Adrenal gland (tissue), 12 donors: Measurements from ENCODE around the gene PIP4K2B. TPM values are rescaled to one million over a fixed set of nuclear protein-coding genes. Genes with fewer than 3 reads are reported as not detected.

Source experiments
- DNase-seq, 7 donors: peaks; one replicate each; pipeline ENCODE4 v3.0.0-alpha.2; 2019 to 2020
- H3K27ac ChIP-seq, 5 donors: fragments of 200-600 bp; sonication (generic) in 4 of 5; 1 replicate in 3 of 5; 2 replicates in 2 of 5; pipeline versions ENCODE4 v1.5.1 to v1.8.0; 2016 to 2020; ENCODE audit warnings: mild to moderate bottlenecking in 1 of 5
- H3K27me3 ChIP-seq: fragments of 200-600 bp; 2 replicates; pipeline ENCODE4 v1.8.0; 2021
- H3K36me3 ChIP-seq, 2 donors: fragments of 200-600 bp; replicated peaks in 1 of 2; 1 replicate in 1 of 2; 2 replicates in 1 of 2; pipeline versions ENCODE4 v1.5.1 to v1.8.0; 2018 to 2022
- H3K4me1 ChIP-seq, 2 donors: fragments of 200-600 bp; replicated peaks in 1 of 2; 1 replicate in 1 of 2; 2 replicates in 1 of 2; pipeline versions ENCODE4 v1.5.1 to v1.8.0; 2018 to 2021
- H3K4me3 ChIP-seq, 4 donors: fragments of 200-600 bp; sonication (generic) in 3 of 4; one replicate each; pipeline ENCODE4 v1.5.1; 2016 to 2018
- H3K9me3 ChIP-seq, 3 donors: fragments of 200-600 bp; sonication (generic) in 1 of 3; replicated peaks in 1 of 3; 1 replicate in 2 of 3; 2 replicates in 1 of 3; pipeline versions ENCODE4 v1.5.1 to v1.8.0; 2016 to 2021
- CTCF ChIP-seq, 6 experiments: fragments of 450-650 bp in 4 of 6; fragments of 200-600 bp in 2 of 6; sonication (generic) in 1 of 6; IDR thresholded peaks; 1 replicate in 5 of 6; 2 replicates in 1 of 6; pipeline versions ENCODE4 v1.5.1 to v1.8.0; 2016 to 2021; ENCODE audit warnings: antibody characterized with exemption in 6 of 6, mild to moderate bottlenecking in 2 of 6, moderate library complexity in 1 of 6
- POLR2A ChIP-seq, 2 donors: fragments of 450-650 bp; IDR thresholded peaks; one replicate each; pipeline ENCODE4 v1.6.1; 2017; ENCODE audit warnings: antibody characterized with exemption in 2 of 2, mild to moderate bottlenecking in 2 of 2, moderate library complexity in 1 of 2
- WGBS, 4 donors: extraction: QIAGEN DNeasy Blood & Tissue Kit in 2 of 4; methylation state at CpG; one replicate each; pipeline versions ENCODE4 v1.1.5 to v1.1.7; 2013 to 2017; 5-methylcytosine and 5-hydroxymethylcytosine counted together
- intact Hi-C, 2 donors: fragments of 100-400 bp; cut with DNase I; formaldehyde crosslinking; loops; one replicate each; pipeline versions ENCODE4 v1.14.1 to v1.15.0; 2022 to 2023
- polyA plus RNA-seq, 3 donors: library from polyadenylated mRNA; stranded (reverse); fragments of 200-250 nt in 2 of 3; fragments of 350-450 nt in 1 of 3; fragmentation: Illumina TruSeq in 1 of 3; extraction: RNeasy Lipid Tissue Mini Kit (QIAGEN cat#74804) in 1 of 3; gene quantifications; one replicate each; pipeline ENCODE4 v1.2.3, GENCODE V29; 2013 to 2014
- total RNA-seq, 9 donors: library from RNA; depleted of rRNA in 4 of 9; stranded (reverse); fragments of >200 nt in 4 of 9; fragments of 120-200 nt in 1 of 9; fragmentation: NEBNext Ultra II Directional in 1 of 9; extraction: Animal tissue kit (Norgen Biotek cat#: 25700) in 1 of 9; gene quantifications; one replicate each; pipeline versions ENCODE4 v1.1.0 to v1.2.4, GENCODE V29; 2013 to 2023
- donor health status: healthy with polysubstance abuse.
- donor health status: Bipolar disorder and iron deficiency.
- donor health status: DM: yes; HTN: yes; CAD: no.
- donor health status: DM: no; HTN: no; CAD: no.
- donor health status: DM: no; HTN: no; CAD: no.
- donor health status: DM: yes; HTN: yes; CAD: no.

The PIP4K2B gene
- total and polyA plus RNA-seq, 12 donors: 30.0 to 92.4 (median 55.3) TPM

- Histone ChIP-seq H3K4me3 (peak overlapping the region in 1 of 4 donors; percentile 99), H3K27me3 (no peaks in the 10 kb centered on the region), H3K4me1 (peaks cover 15 to 17% of the 10 kb centered on the region in 2 donors), H3K36me3 (peaks cover 0 to 5% of the 10 kb centered on the region in 2 donors), H3K27ac (peak overlapping the region; percentile 26 to 99 (median 96)), H3K9me3 (no peaks in the 10 kb centered on the region)
- 92 to 94% (median 92%) methylated on average over 17 of the region's 17 CpGs for WGBS, 4 donors
- intact Hi-C loops: no loop called here
- no peak for TF ChIP-seq POLR2A (IDR thresholded peaks at IDR 0.05)
- no peak for TF ChIP-seq CTCF (IDR thresholded peaks at IDR 0.05)
- DNase-seq: peak in 1 of 7 donors; percentile 20
Observed at GRCh38 chr17:38825762-38826247, 26.4 kb upstream of the PIP4K2B start.

- Histone ChIP-seq H3K27me3 (no peaks in the 10 kb centered on the region), H3K27ac (peak within 1 kb of the TSS; percentile 26 to 99 (median 96)), H3K4me1 (peaks cover 15 to 17% of the 10 kb centered on the region in 2 donors), H3K9me3 (no peaks in the 10 kb centered on the region), H3K4me3 (peak within 1 kb of the TSS; percentile 49 to 99 (median 98)), H3K36me3 (peaks cover 0 to 12% of the 10 kb centered on the region in 2 donors)
- TF ChIP-seq POLR2A (IDR thresholded peaks at IDR 0.05) (peak; percentile 74 to 82), CTCF (IDR thresholded peaks at IDR 0.05) (peak in 1 of 6 experiments; percentile 4)
- intact Hi-C loops: no loop called here
- 1 to 3% (median 2%) methylated on average over 17 to 55 of the region's 55 CpGs for WGBS, 4 donors
- DNase-seq: peak; percentile 87 to 99 (median 95)
Observed at GRCh38 chr17:38824899-38825761, 25.8 kb upstream of the PIP4K2B start, which contains the start of gene CWC25. TSS of gene CWC25 (minus strand) at chr17:38825321. CDS start at chr17:38825183, 138 bp downstream.

- no peak overlapping the region for H3K4me3 ChIP-seq
- H3K27me3 ChIP-seq: no peaks in the 10 kb centered on the region
- 66 to 74% (median 72%) methylated on average over 8 of the region's 8 CpGs for WGBS, 4 donors
- no peaks in the 10 kb centered on the region for H3K4me1 ChIP-seq
- peak overlapping the region in 1 of 5 donors; percentile 38 for H3K27ac ChIP-seq
- no peaks in the 10 kb centered on the region for H3K9me3 ChIP-seq
- peak in 1 of 7 donors; percentile 13 for DNase-seq
- peaks cover 0 to 69% of the 10 kb centered on the region in 2 donors for H3K36me3 ChIP-seq
- TF ChIP-seq CTCF (IDR thresholded peaks at IDR 0.05): peak in 5 of 6 experiments; percentile 11 to 42 (median 32)
- TF ChIP-seq POLR2A (IDR thresholded peaks at IDR 0.05): no peak
- intact Hi-C loops: no loop called here
Observed at GRCh38 chr17:38815576-38816193, 16.3 kb upstream of the PIP4K2B start.

- Histone ChIP-seq H3K27ac (no peak overlapping the region), H3K4me3 (no peak overlapping the region), H3K36me3 (peaks cover 0 to 100% of the 10 kb centered on the region in 2 donors), H3K9me3 (no peaks in the 10 kb centered on the region), H3K4me1 (no peaks in the 10 kb centered on the region), H3K27me3 (no peaks in the 10 kb centered on the region)
- WGBS, 4 donors: 89 to 96% (median 94%) methylated on average over 7 of the region's 7 CpGs
- DNase-seq: no peak
- intact Hi-C loops: no loop called here
- TF ChIP-seq CTCF (IDR thresholded peaks at IDR 0.05) (no peak), POLR2A (IDR thresholded peaks at IDR 0.05) (no peak)
Observed at GRCh38 chr17:38809828-38810227, 10.5 kb upstream of the PIP4K2B start.
